A549 (cell line): ENCODE data around the gene PJVK.

ENCODE experiments used
- CEBPB ChIP-seq, 2 experiments: fragments of >200 bp in 1 of 2; sonication (Bioruptor Twin) in 1 of 2; formaldehyde crosslinking in 1 of 2; IDR thresholded peaks; 2 replicates each; pipeline ENCODE4 v1.6.1; 2012 to 2016
- CTCF ChIP-seq: fragments of >200 bp; sonication (Bioruptor Twin); formaldehyde crosslinking; IDR thresholded peaks from 3 replicates; pipeline ENCODE4 v1.5.1; 2016
- ELK1 ChIP-seq: fragments of 150-350 bp; IDR thresholded peaks from 2 replicates; pipeline ENCODE4 v1.6.1; 2014; ENCODE audit warnings: low read depth, mild to moderate bottlenecking, low read length
- HOXA7 ChIP-seq: fragments of 250-450 bp; sonication (Bioruptor Pico); IDR thresholded peaks from 2 replicates; pipeline ENCODE4 v1.5.0; 2020; ENCODE audit warnings: mild to moderate bottlenecking, moderate library complexity
- JUN ChIP-seq, 2 experiments: fragments of >200 bp; sonication (Bioruptor Twin); formaldehyde crosslinking; IDR thresholded peaks; 2 replicates in 1 of 2; 3 replicates in 1 of 2; pipeline ENCODE4 v1.6.1; 2016 to 2017
- NPAS2 ChIP-seq: fragments of 250-450 bp; sonication (Bioruptor Pico); IDR thresholded peaks from 2 replicates; pipeline ENCODE4 v1.8.0; 2022; ENCODE audit warnings: mild to moderate bottlenecking, moderate library complexity, borderline replicate concordance
- RAD21 ChIP-seq, 2 experiments: fragments of >200 bp in 1 of 2; sonication (Bioruptor Twin) in 1 of 2; formaldehyde crosslinking in 1 of 2; IDR thresholded peaks in 1 of 2; conservative IDR thresholded peaks in 1 of 2; 2 replicates in 1 of 2; 3 replicates in 1 of 2; pipeline ENCODE4 v1.6.1; 2012 to 2018; ENCODE audit warnings: inconsistent platforms in 1 of 2
- SMC3 ChIP-seq: fragments of >200 bp; sonication (Bioruptor Twin); formaldehyde crosslinking; IDR thresholded peaks from 3 replicates; pipeline ENCODE4 v1.6.1; 2018; ENCODE audit warnings: inconsistent platforms
- TF ChIP-seq, protein P1 (sequence below): fragments of 200-600 bp; sonication (generic); IDR thresholded peaks from 2 replicates; pipeline ENCODE4 v1.6.1; 2016; ENCODE audit warnings: antibody characterized with exemption, mild to moderate bottlenecking, moderate library complexity

DNA sequence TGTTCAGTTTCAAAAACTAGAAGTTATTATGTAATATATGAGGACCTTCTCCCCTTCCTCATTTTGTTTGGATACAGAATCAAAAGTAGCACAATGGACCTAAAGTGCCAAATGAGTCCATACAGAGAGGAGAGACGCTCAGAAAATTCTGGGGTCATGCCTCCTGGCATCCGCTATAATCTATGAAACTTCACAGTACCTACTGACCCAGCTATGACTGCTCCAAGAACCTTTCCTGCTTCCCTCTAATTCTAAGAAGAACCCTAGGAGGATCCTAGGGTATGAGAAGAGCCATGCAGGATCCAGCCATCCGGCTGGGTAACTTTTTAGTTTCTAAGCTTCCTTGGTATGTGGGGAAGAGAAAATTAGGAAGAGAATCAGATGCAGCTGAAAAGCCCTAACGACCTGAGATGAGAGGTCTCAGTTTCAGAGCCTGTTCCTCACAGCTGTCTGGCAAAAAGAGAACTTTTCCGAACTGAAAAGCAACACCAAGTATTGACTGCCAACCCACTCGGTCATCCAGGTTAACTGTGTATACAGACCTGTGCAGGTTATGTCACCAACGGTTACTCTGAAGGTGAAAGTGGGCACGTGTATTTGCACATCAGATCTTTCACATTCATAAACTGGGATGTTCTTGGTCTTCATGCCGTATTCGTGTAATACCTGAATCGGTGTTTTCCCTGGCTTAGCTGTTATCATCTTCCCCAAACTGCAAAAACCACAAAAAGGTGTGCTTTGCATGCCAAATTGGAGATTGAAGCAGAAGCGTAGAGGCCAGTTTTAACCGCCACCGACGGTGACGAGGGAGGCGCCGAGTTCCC, 1.3 kb upstream of the PJVK start:
- TF ChIP-seq NPAS2 (CRISPR knock-in tag) (no peak), CEBPB (IDR thresholded peaks at IDR 0.05) (no peak), CTCF (no peak), SMC3 (no peak), ELK1 (no peak), HOXA7 (CRISPR knock-in tag) (no peak), JUN (IDR thresholded peaks at IDR 0.05) (no peak), RAD21 (conservative IDR thresholded peaks at IDR 0.05 in 1 of 2, IDR thresholded peaks at IDR 0.05 in 1 of 2) (no peak)
- TF ChIP-seq, protein P1, sequence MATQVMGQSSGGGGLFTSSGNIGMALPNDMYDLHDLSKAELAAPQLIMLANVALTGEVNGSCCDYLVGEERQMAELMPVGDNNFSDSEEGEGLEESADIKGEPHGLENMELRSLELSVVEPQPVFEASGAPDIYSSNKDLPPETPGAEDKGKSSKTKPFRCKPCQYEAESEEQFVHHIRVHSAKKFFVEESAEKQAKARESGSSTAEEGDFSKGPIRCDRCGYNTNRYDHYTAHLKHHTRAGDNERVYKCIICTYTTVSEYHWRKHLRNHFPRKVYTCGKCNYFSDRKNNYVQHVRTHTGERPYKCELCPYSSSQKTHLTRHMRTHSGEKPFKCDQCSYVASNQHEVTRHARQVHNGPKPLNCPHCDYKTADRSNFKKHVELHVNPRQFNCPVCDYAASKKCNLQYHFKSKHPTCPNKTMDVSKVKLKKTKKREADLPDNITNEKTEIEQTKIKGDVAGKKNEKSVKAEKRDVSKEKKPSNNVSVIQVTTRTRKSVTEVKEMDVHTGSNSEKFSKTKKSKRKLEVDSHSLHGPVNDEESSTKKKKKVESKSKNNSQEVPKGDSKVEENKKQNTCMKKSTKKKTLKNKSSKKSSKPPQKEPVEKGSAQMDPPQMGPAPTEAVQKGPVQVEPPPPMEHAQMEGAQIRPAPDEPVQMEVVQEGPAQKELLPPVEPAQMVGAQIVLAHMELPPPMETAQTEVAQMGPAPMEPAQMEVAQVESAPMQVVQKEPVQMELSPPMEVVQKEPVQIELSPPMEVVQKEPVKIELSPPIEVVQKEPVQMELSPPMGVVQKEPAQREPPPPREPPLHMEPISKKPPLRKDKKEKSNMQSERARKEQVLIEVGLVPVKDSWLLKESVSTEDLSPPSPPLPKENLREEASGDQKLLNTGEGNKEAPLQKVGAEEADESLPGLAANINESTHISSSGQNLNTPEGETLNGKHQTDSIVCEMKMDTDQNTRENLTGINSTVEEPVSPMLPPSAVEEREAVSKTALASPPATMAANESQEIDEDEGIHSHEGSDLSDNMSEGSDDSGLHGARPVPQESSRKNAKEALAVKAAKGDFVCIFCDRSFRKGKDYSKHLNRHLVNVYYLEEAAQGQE = no peak
